Right atrium auricular region (tissue), 2 donors: ENCODE measurements around the gene TBX19. TPM values are rescaled to one million over a fixed set of nuclear protein-coding genes. Genes with fewer than 3 reads are reported as not detected.

Experiments used
- DNase-seq: peaks from one replicate; pipeline ENCODE4 v3.0.0-alpha.2; 2019; ENCODE audit warnings: low spot score
- H3K27ac ChIP-seq, 2 donors: fragments of 200-600 bp; sonication (generic); 1 replicate in 1 of 2; 2 replicates in 1 of 2; pipeline ENCODE4 v1.5.1; 2016 to 2019
- H3K27me3 ChIP-seq, 2 donors: fragments of 200-600 bp; sonication (generic); one replicate each; pipeline versions ENCODE4 v1.5.1 to v1.6.0; 2017 to 2019
- H3K36me3 ChIP-seq: fragments of 200-600 bp; sonication (generic); one replicate; pipeline ENCODE4 v1.5.1; 2016
- H3K4me1 ChIP-seq, 2 donors: fragments of 200-600 bp; sonication (generic); one replicate each; pipeline versions ENCODE4 v1.5.1 to v1.6.0; 2017 to 2019
- H3K4me3 ChIP-seq, 2 donors: fragments of 200-600 bp; sonication (generic); 1 replicate in 1 of 2; 2 replicates in 1 of 2; pipeline ENCODE4 v1.5.1; 2017 to 2019; ENCODE audit warnings: mild to moderate bottlenecking in 1 of 2, moderate library complexity in 1 of 2
- H3K9me3 ChIP-seq, 2 donors: fragments of 200-600 bp; sonication (generic); one replicate each; pipeline ENCODE4 v1.5.1; 2019
- total RNA-seq, 2 donors: library from RNA; depleted of rRNA; stranded (reverse); fragments of >200 nt; gene quantifications; one replicate each; pipeline ENCODE4 v1.1.0, GENCODE V29; 2016
- TF ChIP-seq, protein P1 (sequence below), 2 donors: fragments of 200-600 bp; sonication (generic); IDR thresholded peaks; one replicate each; pipeline ENCODE4 v1.5.1; 2019; ENCODE audit warnings: antibody characterized with exemption in 2 of 2

TBX19 gene
- total RNA-seq, 2 donors from 2014 or later, result 0.30 to 0.63 TPM

GRCh38 chr1:168291222-168291837, 10.7 kb downstream of the TBX19 start:
- Histone ChIP-seq H3K36me3 (no peaks in the 10 kb centered on the region), H3K4me1 (no peaks in the 10 kb centered on the region), H3K9me3 (no peaks in the 10 kb centered on the region), H3K27ac (no peak overlapping the region), H3K27me3 (no peaks in the 10 kb centered on the region), H3K4me3 (no peak overlapping the region)
- TF ChIP-seq, protein P1, sequence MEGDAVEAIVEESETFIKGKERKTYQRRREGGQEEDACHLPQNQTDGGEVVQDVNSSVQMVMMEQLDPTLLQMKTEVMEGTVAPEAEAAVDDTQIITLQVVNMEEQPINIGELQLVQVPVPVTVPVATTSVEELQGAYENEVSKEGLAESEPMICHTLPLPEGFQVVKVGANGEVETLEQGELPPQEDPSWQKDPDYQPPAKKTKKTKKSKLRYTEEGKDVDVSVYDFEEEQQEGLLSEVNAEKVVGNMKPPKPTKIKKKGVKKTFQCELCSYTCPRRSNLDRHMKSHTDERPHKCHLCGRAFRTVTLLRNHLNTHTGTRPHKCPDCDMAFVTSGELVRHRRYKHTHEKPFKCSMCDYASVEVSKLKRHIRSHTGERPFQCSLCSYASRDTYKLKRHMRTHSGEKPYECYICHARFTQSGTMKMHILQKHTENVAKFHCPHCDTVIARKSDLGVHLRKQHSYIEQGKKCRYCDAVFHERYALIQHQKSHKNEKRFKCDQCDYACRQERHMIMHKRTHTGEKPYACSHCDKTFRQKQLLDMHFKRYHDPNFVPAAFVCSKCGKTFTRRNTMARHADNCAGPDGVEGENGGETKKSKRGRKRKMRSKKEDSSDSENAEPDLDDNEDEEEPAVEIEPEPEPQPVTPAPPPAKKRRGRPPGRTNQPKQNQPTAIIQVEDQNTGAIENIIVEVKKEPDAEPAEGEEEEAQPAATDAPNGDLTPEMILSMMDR (IDR thresholded peaks at IDR 0.05), result no peak
- DNase-seq, result no peak

DNA sequence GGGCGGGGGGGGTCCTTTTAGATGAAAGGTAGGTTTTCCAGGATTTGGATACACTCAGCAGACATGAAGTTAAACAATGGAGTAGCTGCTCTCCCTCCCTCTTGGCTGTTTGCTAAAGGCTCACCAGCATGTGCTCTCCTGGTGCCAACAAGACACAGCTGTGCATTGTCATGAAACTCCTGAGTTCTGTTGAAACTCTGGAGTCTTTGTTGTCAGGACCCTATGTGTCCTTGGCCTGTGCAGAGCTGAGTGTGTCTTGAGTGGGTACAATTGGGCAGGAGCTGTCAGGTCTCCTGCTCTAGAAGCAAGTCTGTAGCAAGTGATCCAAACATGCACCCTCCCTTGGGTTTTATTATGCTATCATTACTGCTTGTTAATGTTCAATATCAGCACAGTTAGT, 12.7 kb downstream of the TBX19 start:
- DNase-seq, result no peak
- Histone ChIP-seq H3K27me3 (no peaks in the 10 kb centered on the region), H3K36me3 (no peaks in the 10 kb centered on the region), H3K9me3 (no peaks in the 10 kb centered on the region), H3K4me1 (no peaks in the 10 kb centered on the region), H3K27ac (no peak overlapping the region), H3K4me3 (no peak overlapping the region)
- TF ChIP-seq, protein P1 (IDR thresholded peaks at IDR 0.05), result no peak

DNA sequence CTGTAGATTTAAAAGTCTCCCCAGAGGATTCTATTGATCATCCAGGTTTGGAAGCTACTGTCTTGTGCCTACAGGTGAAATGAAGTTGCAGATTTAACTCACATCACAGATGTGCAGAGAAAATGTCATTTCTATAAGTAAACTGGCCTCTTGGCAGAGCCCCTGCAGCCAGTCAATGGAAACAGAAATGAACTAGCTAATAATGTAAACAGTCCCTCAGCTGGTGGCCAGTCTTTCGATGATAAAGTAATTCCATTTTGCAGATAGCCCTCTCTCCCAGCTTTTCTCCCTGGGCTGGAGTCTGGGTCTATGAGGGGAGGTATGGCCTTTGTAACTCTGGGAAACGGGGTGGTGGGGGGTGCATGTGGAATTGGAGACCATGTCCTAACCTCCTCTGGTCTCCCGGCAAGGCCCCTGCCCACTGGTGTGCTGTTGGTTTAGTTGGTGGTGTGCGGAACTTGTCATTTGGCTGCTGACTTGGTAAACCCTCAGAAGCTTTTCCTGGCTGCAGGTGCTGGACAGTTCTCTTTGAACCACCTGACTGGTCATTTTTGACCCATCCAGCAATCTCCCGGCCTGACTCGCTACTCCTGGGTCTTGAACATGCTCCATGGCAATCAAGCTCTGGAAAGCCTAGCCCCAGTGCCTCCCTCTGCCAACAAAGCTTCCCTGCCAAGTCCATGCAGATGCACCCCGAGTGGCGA, 14.9 kb downstream of the TBX19 start:
- no peak overlapping the region for H3K27ac ChIP-seq
- H3K4me1 ChIP-seq, result no peaks in the 10 kb centered on the region
- H3K9me3 ChIP-seq, result no peaks in the 10 kb centered on the region
- TF ChIP-seq, protein P1 (IDR thresholded peaks at IDR 0.05), result no peak
- DNase-seq, result no peak
- H3K4me3 ChIP-seq, result no peak overlapping the region
- no peaks in the 10 kb centered on the region for H3K36me3 ChIP-seq
- H3K27me3 ChIP-seq, result no peaks in the 10 kb centered on the region

DNA sequence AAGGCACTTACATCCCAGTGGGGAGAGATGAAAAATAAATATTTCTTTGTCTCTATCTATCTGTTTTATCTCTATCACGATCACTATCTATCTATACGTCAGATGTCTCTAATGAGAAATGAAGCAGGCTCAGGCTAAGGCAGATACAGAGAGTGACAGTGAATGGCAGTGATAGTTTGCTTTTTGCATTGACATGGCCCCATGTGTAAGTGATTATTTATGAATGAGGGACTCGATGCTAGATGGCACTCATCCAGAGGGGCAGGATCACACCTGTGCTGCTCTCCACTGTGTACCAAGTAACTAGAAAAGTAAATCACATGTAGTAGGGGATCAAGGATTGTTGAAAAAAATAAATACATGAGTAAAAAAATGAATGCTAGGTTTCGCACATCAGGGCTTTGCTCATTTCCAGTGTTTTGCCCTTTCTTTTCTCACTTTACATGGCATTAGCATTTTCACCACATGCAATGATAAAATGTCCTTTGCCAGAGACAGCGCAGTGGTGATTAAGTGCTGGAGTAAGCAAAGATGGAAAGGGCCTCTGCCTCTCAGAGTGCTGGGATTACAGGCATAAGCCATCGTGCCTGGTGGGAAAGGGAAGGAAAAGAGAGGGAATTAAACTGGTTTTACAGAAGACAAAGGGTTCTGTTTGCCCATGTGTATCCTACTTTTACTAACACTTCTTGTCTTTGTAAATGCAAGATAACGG, 16.5 kb downstream of the TBX19 start:
- TF ChIP-seq, protein P1 (IDR thresholded peaks at IDR 0.05), result no peak

DNA sequence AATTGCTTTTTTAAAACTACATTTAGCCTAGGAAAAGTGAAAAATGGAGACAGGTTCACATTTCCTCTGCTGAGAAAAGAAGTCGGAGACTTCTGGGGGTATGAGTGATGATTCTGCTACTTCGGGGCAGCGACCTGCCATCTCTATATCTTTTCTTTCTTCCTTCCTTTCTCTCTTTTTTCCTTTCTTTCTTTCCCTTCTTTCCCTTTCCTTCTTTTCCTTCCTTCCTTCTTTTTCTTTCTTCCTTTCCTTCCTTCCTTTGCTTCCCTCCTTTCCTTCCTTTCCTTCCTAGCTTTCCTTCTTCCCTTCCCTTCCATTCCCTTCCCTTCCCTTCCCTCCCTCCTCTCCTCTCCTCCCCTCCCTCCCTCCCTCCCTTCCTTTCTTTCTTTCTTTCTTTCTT, 17.8 kb downstream of the TBX19 start:
- no peaks in the 10 kb centered on the region for H3K27me3 ChIP-seq
- TF ChIP-seq, protein P1 (IDR thresholded peaks at IDR 0.05), result no peak
- H3K4me1 ChIP-seq, result no peaks in the 10 kb centered on the region

More for the DNA sequence above, 16.5 kb downstream of the TBX19 start:
- no peaks in the 10 kb centered on the region for H3K36me3 ChIP-seq
- H3K27me3 ChIP-seq, result no peaks in the 10 kb centered on the region
- no peak overlapping the region for H3K27ac ChIP-seq
- H3K4me3 ChIP-seq, result no peak overlapping the region
- no peak for DNase-seq
- no peaks in the 10 kb centered on the region for H3K4me1 ChIP-seq
- H3K9me3 ChIP-seq, result no peaks in the 10 kb centered on the region

More for the DNA sequence above, 17.8 kb downstream of the TBX19 start:
- Histone ChIP-seq H3K27ac (no peak overlapping the region), H3K4me3 (no peak overlapping the region), H3K9me3 (no peaks in the 10 kb centered on the region), H3K36me3 (no peaks in the 10 kb centered on the region)
- no peak for DNase-seq
